Osteocyte (in vitro differentiated cells): Measurements from ENCODE around the gene RYR3. TPM values are rescaled to one million over a fixed set of nuclear protein-coding genes. Genes with fewer than 3 reads are reported as not detected.
"Not testable (repeated sequence)": the region's sequence is repeated elsewhere in the genome, so short reads cannot be mapped to it uniquely, and the experiment has no call there.

Experiments used
- DNase-seq: peaks from one replicate; pipeline ENCODE4 v3.0.0; 2021; ENCODE audit warnings: mixed read lengths; ENCODE audit not compliant: unreplicated experiment; ENCODE audit errors: extremely low spot score
- H3K27ac Mint-ChIP-seq: one replicate; pipeline ENCODE4 v1.8.0; 2021; ENCODE audit warnings: mild to moderate bottlenecking, mixed read lengths; ENCODE audit not compliant: unreplicated experiment
- H3K27me3 Mint-ChIP-seq: one replicate; pipeline ENCODE4 v1.8.0; 2021; ENCODE audit warnings: mixed read lengths; ENCODE audit not compliant: unreplicated experiment
- H3K36me3 Mint-ChIP-seq: one replicate; pipeline ENCODE4 v1.8.0; 2021; ENCODE audit warnings: mixed read lengths; ENCODE audit not compliant: unreplicated experiment
- H3K4me1 Mint-ChIP-seq: one replicate; pipeline ENCODE4 v1.8.0; 2021; ENCODE audit warnings: mixed read lengths; ENCODE audit not compliant: unreplicated experiment
- H3K4me3 Mint-ChIP-seq: one replicate; pipeline ENCODE4 v1.8.0; 2021; ENCODE audit warnings: mild to moderate bottlenecking, moderate library complexity, mixed read lengths; ENCODE audit not compliant: unreplicated experiment
- H3K9me3 Mint-ChIP-seq: one replicate; pipeline ENCODE4 v1.8.0; 2021; ENCODE audit warnings: mixed read lengths; ENCODE audit not compliant: unreplicated experiment
- total RNA-seq: library from RNA; stranded (reverse); gene quantifications from 2 replicates; pipeline ENCODE4 v1.2.1, GENCODE V29; 2021
- TF ChIP-seq, protein P1 (sequence below): fragments of 200-600 bp; sonication (generic); IDR thresholded peaks from 2 replicates; pipeline ENCODE4 v1.5.0; 2021; ENCODE audit warnings: antibody characterized with exemption, mild to moderate bottlenecking, moderate library complexity

The RYR3 gene
- total RNA-seq, 1 donor from 2014 or later, result not detected

DNA sequence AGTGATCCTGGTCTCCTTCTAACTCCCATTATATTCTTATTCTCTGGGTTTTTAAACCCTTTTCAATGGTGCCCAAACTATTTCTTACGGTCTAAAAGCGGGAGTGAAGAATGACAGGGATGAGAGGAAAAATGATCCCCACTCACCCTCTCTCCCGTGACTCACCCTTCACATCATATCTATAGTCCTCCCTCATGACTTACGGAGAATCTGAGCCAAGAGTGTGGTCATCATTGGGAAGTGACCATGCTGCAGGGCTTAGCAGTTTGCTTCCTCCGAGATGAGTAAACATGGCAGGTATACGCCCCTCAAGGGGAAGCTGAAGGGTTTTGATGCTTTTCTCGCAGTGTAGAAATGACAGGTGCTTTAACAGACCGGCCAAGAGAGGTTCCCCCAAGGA lies 274.0 kb downstream of the RYR3 start:
- Mint-ChIP-seq H3K4me1 (peaks cover 2% of the 10 kb centered on the region), H3K4me3 (no peak overlapping the region), H3K9me3 (no peaks in the 10 kb centered on the region), H3K27ac (no peak overlapping the region), H3K36me3 (no peaks in the 10 kb centered on the region), H3K27me3 (peaks cover 8% of the 10 kb centered on the region)
- TF ChIP-seq, protein P1, sequence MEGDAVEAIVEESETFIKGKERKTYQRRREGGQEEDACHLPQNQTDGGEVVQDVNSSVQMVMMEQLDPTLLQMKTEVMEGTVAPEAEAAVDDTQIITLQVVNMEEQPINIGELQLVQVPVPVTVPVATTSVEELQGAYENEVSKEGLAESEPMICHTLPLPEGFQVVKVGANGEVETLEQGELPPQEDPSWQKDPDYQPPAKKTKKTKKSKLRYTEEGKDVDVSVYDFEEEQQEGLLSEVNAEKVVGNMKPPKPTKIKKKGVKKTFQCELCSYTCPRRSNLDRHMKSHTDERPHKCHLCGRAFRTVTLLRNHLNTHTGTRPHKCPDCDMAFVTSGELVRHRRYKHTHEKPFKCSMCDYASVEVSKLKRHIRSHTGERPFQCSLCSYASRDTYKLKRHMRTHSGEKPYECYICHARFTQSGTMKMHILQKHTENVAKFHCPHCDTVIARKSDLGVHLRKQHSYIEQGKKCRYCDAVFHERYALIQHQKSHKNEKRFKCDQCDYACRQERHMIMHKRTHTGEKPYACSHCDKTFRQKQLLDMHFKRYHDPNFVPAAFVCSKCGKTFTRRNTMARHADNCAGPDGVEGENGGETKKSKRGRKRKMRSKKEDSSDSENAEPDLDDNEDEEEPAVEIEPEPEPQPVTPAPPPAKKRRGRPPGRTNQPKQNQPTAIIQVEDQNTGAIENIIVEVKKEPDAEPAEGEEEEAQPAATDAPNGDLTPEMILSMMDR, result no peak
- DNase-seq, result no peak

DNA sequence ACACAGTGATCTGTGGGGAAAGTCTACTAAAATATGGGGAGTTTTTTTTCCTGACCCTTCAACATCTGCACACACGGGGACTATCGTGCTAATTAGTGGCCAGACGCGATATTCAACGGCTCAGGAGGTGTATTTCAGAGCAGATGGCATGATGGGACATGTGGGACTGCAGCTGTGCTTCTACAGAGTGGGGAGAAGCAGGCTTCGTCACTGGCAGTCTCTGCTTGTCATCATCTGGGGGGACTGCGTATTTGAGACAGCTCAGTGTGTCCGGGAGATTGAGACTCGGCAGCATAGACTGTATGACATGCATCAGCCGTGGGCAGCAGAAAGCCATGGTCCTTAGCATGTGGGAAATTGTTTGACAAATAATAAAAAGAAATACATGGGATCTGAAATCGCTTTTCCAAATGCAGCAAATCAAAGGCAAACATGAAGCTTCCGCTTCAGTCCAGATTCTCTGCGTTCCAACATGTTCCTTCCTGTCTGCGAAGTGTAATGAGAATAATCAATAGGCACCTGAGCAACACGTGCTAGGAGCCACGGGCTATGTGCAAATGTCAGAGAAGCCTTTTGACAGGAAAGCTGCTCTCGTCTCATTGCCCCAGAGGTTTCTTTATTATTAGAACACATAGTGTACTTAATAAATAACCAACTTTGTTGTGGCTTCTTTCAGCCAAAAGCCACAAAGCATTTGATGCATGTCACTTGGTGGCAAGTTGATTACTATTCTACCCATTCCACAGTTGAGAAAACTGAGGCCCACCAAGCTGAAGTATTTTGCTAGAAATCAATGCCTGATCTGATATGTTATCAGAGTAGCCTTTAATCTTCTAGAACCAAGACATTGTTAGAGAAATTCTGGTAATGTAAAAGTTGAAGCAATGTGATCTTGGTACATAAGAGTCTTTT lies 276.3 kb downstream of the RYR3 start:
- H3K4me3 Mint-ChIP-seq, result no peak overlapping the region
- TF ChIP-seq, protein P1, result no peak
- H3K27me3 Mint-ChIP-seq, result peaks cover 12% of the 10 kb centered on the region
- H3K4me1 Mint-ChIP-seq, result no peaks in the 10 kb centered on the region
- H3K9me3 Mint-ChIP-seq, result no peaks in the 10 kb centered on the region
- H3K36me3 Mint-ChIP-seq, result no peaks in the 10 kb centered on the region
- no peak overlapping the region for H3K27ac Mint-ChIP-seq
- no peak for DNase-seq

DNA sequence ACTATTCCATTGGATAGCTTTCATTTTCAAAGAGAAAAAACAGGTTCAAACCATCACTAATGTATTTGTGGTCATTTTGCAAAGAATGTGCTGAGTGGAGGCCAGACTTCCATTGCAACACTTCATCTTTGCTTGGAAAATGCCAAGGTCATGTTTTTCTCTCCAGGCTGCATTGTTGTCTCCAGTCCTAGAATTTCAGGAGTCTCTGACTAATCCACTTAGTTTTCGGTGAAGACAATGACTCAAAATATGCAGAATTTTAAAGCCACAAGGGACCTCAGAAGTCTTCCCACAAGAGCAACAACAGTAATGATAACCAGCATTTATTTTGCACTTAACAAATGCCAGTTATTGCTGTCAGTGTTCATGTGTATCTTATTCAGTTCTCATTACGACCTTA lies 277.0 kb downstream of the RYR3 start:
- TF ChIP-seq, protein P1, result no peak
- Mint-ChIP-seq H3K36me3 (no peaks in the 10 kb centered on the region), H3K9me3 (no peaks in the 10 kb centered on the region), H3K4me3 (no peak overlapping the region), H3K4me1 (no peaks in the 10 kb centered on the region), H3K27ac (no peak overlapping the region), H3K27me3 (peaks cover 12% of the 10 kb centered on the region)
- DNase-seq, result no peak

DNA sequence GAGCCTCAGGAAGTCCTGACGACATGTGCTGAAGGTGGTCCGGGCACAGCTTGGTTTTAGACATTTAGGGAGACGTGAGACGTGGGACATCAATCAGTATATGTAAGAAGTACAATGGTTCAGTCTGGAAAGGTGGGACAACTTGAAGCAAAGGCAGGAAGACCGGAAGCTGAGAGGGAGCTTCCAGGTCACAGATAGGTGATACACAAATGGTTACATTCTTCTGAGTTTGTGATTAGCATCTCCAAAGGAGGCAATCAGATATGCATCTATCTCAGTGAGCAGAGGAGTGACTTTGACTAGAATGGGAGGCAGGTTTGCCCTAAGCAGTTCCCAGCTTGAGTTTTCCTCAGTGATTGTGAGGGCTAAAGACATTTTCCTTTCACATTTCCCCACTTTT lies 282.1 kb downstream of the RYR3 start:
- Mint-ChIP-seq H3K4me3 (no peak overlapping the region), H3K9me3 (no peaks in the 10 kb centered on the region), H3K27ac (no peak overlapping the region), H3K4me1 (no peaks in the 10 kb centered on the region), H3K36me3 (no peaks in the 10 kb centered on the region), H3K27me3 (peaks cover 17% of the 10 kb centered on the region)
- DNase-seq, result no peak
- TF ChIP-seq, protein P1, result no peak

DNA sequence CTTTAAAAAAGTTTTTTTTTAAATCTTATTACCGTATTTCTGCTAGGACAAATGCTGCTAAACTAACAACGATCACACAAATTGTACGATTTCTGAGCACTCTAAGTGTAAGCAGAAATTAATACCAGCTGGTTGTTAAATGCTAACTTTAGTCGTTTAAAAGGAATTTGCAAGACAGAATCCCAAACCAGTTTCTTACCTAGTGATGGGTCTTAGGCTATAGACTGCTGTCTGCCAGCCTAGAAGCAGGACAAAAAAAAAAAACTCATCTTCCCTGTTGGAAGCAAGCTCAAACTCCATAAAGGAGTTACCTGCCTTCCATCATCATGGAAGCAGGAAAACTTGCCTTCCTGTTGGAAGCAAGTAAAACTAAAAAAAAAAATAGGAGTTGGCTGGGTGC lies 287.6 kb downstream of the RYR3 start:
- not testable (repeated sequence) for H3K27ac Mint-ChIP-seq, H3K9me3 Mint-ChIP-seq, H3K4me1 Mint-ChIP-seq, DNase-seq, H3K36me3 Mint-ChIP-seq, H3K4me3 Mint-ChIP-seq
- peaks cover 12% of the 10 kb centered on the region for H3K27me3 Mint-ChIP-seq
